Measurements from ENCODE around the gene HELZ2. TPM values are rescaled to one million over a fixed set of nuclear protein-coding genes. Genes with fewer than 3 reads are reported as not detected.

The HELZ2 gene
- polyA plus RNA-seq, 1 of the 3 experiments (the other 2 are of a cell fraction), result 7.6 TPM

GRCh38 chr20:63566395-63567135 lies 7.5 kb downstream of the HELZ2 start:
- no peaks in the 10 kb centered on the region for H3K79me2 ChIP-seq (ENCODE audit: insufficient read depth)
- no peak overlapping the region for H3K27ac ChIP-seq (ENCODE audit: low read depth in 2 of 2, low read length in 1 of 2)
- no peaks in the 10 kb centered on the region for H3K9me2 ChIP-seq
- TF ChIP-seq FOSL2 (IDR thresholded peaks at IDR 0.05; ENCODE audit: borderline replicate concordance, low read depth), result no peak
- TF ChIP-seq PBX3 (IDR thresholded peaks at IDR 0.05), result no peak
- no peak for TF ChIP-seq RAD21 (IDR thresholded peaks at IDR 0.05; ENCODE audit: low read length)
- no peak for TF ChIP-seq ZBTB33 (IDR thresholded peaks at IDR 0.05; ENCODE audit: borderline replicate concordance, low read depth)
- TF ChIP-seq CHD2 (IDR thresholded peaks at IDR 0.05; ENCODE audit: low read length, partially characterized antibody), result no peak
- no peak for TF ChIP-seq IRF3 (IDR thresholded peaks at IDR 0.05; ENCODE audit: low read depth, low read length)
- no peaks in the 10 kb centered on the region for H4K20me1 ChIP-seq (ENCODE audit: insufficient read depth)
- no peak for DNase-seq
- no peaks in the 10 kb centered on the region for H3F3A ChIP-seq (replicated peaks; ENCODE audit: insufficient read depth)
- no peak overlapping the region for H3K4me2 ChIP-seq
- ChIA-PET POLR2A (no interaction called here), CTCF (interaction anchor here (0.8 to 3.6 kb wide), 2 partner anchors 29 to 70 kb away, joined by 3 to 12 read pairs; partner anchors contain the start of gene PTK6)
- no peaks in the 10 kb centered on the region for H3K4me1 ChIP-seq (ENCODE audit: control insufficient read depth in 1 of 2, insufficient read depth in 2 of 2, low read depth in 1 of 2, low read length in 1 of 2)
- no peaks in the 10 kb centered on the region for H3K27me3 ChIP-seq (ENCODE audit: insufficient read depth)
- WGBS (ENCODE audit: low lambda C conversion rate), result 92% methylated on average over 37 of the region's 46 CpGs
- no peaks in the 10 kb centered on the region for H3K9me3 ChIP-seq
- no peak overlapping the region for H2AFZ ChIP-seq (ENCODE audit: low read depth)
- H3K4me3 ChIP-seq (ENCODE audit: low read depth in 2 of 2, low read length in 1 of 2), result no peak overlapping the region
- no peak overlapping the region for H3K9ac ChIP-seq
- peaks cover 0 to 27% of the 10 kb centered on the region in 2 experiments for H3K36me3 ChIP-seq (replicated peaks in 1 of 2; ENCODE audit: control insufficient read depth in 1 of 2, insufficient read depth in 2 of 2, low read length in 1 of 2)

GRCh38 chr20:63565699-63566335 lies 8.2 kb downstream of the HELZ2 start:
- H2AFZ ChIP-seq (ENCODE audit: low read depth), result no peak overlapping the region
- H4K20me1 ChIP-seq (ENCODE audit: insufficient read depth), result no peaks in the 10 kb centered on the region
- DNase-seq, result no peak
- no peak overlapping the region for H3K9ac ChIP-seq
- H3K79me2 ChIP-seq (ENCODE audit: insufficient read depth), result no peaks in the 10 kb centered on the region
- CTCF ChIA-PET, result interaction anchor here (3.6 kb wide), 1 partner anchor 28 kb away, joined by 12 read pairs; the partner anchor contains the start of gene PTK6
- no peaks in the 10 kb centered on the region for H3K4me1 ChIP-seq (ENCODE audit: control insufficient read depth in 1 of 2, insufficient read depth in 2 of 2, low read depth in 1 of 2, low read length in 1 of 2)
- no peak overlapping the region for H3K4me3 ChIP-seq (ENCODE audit: low read depth in 2 of 2, low read length in 1 of 2)
- no peaks in the 10 kb centered on the region for H3F3A ChIP-seq (replicated peaks; ENCODE audit: insufficient read depth)
- WGBS (ENCODE audit: low lambda C conversion rate), result 96% methylated on average over 19 of the region's 43 CpGs
- H3K4me2 ChIP-seq, result no peak overlapping the region
- no peak overlapping the region for H3K27ac ChIP-seq (ENCODE audit: low read depth in 2 of 2, low read length in 1 of 2)
- H3K9me3 ChIP-seq, result no peaks in the 10 kb centered on the region
- peaks cover 0 to 32% of the 10 kb centered on the region in 2 experiments for H3K36me3 ChIP-seq (replicated peaks in 1 of 2; ENCODE audit: control insufficient read depth in 1 of 2, insufficient read depth in 2 of 2, low read length in 1 of 2)
- POLR2A ChIA-PET, result no interaction called here
- no peaks in the 10 kb centered on the region for H3K27me3 ChIP-seq (ENCODE audit: insufficient read depth)
- H3K9me2 ChIP-seq, result no peaks in the 10 kb centered on the region
- TF ChIP-seq CHD2 (IDR thresholded peaks at IDR 0.05; ENCODE audit: low read length, partially characterized antibody) (no peak), EZH2phosphoT487 (IDR thresholded peaks at IDR 0.05; ENCODE audit: borderline replicate concordance, low read depth) (no peak), TEAD4 (IDR thresholded peaks at IDR 0.05; ENCODE audit: borderline replicate concordance, insufficient read depth) (no peak), FOXM1 (IDR thresholded peaks at IDR 0.05; ENCODE audit: low read depth) (no peak), IRF3 (IDR thresholded peaks at IDR 0.05; ENCODE audit: low read depth, low read length) (no peak), NRF1 (IDR thresholded peaks at IDR 0.05; ENCODE audit: low read depth, low read length) (no peak), RAD21 (IDR thresholded peaks at IDR 0.05; ENCODE audit: low read length) (no peak), FOXJ3 (CRISPR knock-in tag; IDR thresholded peaks at IDR 0.05) (no peak), USF1 (IDR thresholded peaks at IDR 0.05; ENCODE audit: borderline replicate concordance, low read depth) (no peak), FOSL2 (IDR thresholded peaks at IDR 0.05; ENCODE audit: borderline replicate concordance, low read depth) (no peak), SIN3A (IDR thresholded peaks at IDR 0.05; ENCODE audit: borderline replicate concordance, low read depth, low read length) (no peak), CTCF (IDR thresholded peaks at IDR 0.05) (no peak), RXRA (IDR thresholded peaks at IDR 0.05; ENCODE audit: borderline replicate concordance, low read depth) (no peak), JUND (IDR thresholded peaks at IDR 0.05) (no peak)

Data from SK-N-SH (cell line).